SK-N-DZ (cell line): ENCODE results near the gene CTSZ.
A peak's percentile ranks its signal among the peaks of the same experiment; 100 is the strongest.
"Not testable (repeated sequence)": the region's sequence is repeated elsewhere in the genome, so short reads cannot be mapped to it uniquely, and the experiment has no call there.

ENCODE experiments used
- DNase-seq: peaks from one replicate; pipeline ENCODE4 v3.0.0-alpha.2; 2015; ENCODE audit warnings: low spot score

CTSZ gene

DNA sequence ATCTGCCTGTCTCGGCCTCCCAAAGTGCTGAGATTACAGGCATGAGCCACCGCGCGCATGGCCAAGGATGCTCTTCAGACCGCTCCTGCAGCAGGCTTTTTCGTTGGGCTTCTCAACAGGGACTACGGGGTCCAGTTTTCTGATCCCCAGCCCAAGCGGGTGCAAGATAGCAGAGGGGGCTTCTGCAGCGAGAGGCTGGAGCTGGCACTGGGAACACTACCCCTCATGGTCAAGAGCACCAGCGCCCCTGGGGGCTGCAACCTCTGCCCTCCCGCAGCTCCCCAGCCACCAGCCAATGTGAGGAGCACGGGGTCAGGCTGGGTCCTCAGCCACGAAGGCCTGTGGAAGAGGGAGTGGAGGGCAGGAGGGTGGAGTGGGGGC is 6.0 kb downstream of the CTSZ start:
- no peak for DNase-seq

DNA sequence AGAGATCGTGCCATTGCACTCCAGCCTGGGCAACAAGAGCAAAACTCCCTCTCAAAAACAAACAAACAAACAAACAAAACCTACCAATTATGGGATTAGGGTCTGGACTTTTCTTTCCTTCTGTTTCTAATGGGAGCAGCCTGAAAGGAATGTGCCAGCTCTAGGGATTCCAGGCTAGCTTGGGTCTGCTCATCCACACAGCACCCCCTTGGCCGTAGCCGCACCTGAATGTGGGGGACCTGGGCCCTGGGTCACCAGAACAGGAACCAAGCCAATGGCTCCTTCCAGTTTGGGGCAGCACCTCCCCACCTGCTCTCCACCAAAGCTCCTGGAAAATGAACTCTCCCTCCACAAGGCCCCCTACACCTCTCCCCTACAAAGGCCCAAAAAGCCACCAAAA is 6.7 kb downstream of the CTSZ start:
- no peak for DNase-seq

DNA sequence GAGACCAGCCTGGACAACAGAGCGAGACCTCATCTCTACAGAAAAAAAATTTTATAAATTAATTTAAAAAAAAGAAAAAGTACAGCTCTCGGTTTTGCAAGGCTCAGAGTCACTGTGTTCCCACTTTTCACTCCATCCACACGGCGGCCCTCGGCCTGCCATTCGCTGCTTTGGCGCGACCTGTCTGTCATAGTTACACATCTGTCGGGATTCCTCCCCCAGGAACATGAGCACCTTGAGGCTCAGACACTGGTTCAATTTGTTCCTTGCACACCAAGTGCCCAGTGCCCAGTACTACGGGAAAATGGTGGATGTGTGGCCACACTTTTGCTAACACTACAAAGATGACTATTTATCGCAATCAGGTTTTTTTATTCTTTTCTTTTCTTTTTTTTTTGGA is 8.4 kb downstream of the CTSZ start:
- no peak for DNase-seq

DNA sequence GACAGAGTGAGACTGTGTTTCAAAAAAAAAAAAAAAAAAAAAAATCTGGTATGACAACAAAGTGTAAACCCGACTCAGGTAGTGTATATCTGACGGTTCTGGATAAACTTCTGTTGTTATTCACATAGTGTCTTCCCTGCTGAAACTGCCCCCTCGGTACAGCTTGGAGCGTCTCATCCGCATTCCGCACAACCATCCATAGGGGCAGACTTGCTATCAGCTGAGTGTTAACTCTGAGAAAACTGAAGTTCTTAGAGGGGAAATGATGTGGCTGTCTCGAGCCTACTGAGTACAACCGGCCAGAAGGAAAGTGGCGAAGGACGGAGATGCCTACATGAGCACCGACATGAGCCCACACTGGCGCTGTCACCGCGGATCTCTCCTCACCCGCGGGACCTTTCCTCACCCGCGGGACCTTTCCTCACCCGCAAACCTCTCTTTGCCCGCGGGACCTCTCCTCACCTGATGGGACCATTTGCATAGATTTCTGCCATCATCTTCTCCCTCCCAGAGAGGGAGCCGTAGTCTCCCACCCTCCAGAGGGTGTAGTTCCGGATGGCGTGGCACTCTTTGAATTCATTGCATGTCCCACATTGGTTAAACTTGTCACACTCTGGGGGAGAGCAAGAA is 9.8 kb downstream of the CTSZ start:
- no peak for DNase-seq

DNA sequence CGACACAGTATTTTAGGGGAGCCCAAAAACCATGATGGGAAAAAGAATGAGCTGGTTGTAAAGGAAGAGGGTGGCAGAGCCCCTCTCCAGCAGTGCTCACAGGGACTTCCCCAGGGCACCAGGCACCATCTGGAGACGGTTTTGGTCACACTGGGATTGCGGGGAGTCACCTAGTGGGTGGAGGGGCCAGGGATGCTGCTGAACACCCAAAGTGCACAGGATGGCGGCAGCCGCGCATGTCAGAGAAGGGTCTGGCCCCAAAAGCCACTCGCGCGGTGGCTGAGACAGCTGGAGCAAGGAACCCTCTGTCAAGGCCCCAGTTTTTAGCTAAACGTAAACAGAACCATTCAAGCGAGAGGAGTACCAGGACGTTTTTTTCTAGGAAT is 10.8 kb downstream of the CTSZ start:
- no peak for DNase-seq

DNA sequence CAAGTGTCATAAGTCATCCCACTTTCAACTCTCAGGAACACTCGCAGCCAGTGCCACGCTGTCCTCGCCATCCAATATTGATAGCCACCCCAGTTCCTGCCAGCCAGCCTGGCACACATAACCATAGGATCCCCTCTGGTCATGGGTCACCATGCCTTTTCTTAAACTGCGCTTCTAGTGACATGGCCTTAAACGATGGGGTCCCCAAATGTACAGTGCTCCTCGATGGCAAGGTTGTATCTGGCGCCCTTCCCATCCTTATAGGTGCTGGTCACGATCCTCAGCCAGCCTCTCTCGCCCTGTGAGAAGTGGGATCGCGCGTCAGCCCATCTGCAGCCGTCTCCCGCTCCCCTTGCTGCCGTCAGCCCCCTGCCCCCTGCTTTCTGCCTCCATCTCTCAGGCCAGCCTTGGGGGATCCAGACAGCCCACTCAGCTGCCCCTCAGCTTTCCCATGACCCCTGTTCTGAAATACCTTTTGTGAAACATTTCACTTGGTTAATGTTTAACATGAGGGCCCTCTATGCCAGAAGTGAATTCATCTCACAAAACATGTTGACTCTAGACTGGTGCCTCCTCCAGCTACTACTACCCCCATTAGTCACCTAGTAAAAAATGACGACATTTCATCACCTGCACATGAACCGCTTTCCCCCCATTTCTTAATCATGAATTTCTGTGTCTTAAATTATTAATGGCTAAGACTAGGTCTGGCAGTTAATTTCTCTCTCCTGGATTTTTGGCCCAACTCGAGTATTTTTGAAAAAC is 11.4 kb downstream of the CTSZ start:
- DNase-seq = no peak

DNA sequence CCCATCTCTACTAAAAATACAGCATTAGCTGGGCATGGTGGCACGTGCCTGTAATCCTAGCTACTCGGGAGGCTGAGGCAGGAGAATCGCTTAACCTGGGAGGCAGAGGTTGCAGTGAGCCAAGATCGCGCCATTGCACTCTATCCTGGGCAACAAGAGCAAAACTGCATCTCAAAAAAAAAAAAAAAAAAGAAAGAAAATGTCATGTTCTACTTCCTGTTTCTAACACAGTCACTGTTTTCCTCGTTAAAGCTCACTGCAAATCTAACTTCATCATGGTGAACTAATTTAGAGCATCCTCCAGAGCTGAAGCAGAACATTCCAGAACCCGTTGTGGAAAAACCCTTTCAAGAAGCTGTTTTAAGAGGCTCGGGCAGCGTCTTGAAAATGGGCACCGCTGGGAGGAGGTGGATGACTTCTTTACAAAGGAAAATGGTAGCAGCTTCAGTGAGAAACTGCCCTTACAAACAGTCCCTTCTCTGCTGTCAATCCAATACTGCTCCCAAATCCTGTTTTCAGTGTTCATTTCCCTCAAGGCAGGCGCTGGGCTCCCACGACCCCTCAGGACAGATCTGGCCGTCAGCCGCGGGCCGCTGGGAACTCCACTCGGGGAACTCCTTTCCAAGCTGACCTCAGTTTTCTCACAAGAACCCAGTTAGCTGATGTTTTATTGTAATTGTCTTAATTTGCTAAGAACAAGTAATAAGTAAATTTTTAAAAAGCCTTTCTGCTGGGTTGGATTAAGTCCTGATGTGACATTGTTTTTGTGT is 12.5 kb downstream of the CTSZ start:
- DNase-seq = no peak

DNA sequence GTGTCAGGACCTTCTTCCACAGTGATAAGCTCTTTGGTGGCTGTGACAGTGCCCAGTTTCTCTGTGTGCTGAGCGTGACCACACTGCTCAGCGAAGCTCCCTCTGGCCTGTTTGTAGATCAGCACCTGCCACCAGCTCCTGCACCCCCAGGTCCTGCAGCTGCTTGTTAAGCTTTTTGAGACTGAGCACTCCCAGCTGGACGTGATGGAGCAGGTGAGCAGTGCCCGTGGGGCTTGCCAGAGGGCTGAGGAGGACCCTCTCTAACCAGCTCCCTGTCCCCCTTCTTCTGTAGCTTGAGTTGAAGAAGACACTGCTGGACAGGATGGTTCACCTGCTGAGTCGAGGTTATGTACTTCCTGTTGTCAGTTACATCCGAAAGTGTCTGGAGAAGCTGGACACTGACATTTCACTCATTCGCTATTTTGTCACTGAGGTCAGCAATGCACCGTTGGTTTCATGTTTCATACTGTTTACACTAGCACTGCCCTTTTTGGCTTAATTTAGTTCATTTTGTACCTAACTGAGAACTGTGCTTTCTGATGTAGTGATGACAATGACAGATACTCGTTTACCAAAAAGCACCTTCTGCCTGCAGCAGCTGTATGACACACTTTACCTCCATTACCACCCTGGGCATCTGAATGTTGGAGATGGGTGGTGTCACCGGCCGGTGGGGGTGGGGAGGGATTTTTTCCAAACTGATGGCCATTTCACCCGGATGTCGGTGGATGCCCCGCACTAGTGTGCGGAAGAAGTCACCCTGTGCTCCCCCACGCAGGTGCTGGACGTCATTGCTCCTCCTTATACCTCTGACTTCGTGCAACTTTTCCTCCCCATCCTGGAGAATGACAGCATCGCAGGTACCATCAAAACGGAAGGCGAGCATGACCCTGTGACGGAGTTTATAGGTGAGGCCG is 13.5 kb downstream of the CTSZ start:
- DNase-seq = no peak

DNA sequence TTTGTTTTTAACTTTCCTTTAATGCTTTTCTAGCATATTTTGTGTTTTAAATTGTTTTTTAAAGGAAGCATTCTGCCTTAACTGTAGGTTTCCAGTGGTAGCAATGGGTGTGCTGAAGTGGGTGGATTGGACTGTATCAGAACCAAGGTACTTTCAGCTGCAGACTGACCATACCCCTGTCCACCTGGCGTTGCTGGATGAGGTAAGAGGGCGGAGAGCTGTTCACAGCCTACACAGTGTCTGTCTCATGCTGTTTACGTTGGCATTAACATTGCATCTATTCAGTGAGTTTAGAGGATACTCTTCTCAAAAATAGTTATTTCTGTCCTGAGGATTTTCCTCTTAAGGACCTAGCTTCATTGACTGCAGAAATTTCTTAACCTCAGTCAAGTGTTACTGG is 14.1 kb downstream of the CTSZ start:
- DNase-seq = no peak

DNA sequence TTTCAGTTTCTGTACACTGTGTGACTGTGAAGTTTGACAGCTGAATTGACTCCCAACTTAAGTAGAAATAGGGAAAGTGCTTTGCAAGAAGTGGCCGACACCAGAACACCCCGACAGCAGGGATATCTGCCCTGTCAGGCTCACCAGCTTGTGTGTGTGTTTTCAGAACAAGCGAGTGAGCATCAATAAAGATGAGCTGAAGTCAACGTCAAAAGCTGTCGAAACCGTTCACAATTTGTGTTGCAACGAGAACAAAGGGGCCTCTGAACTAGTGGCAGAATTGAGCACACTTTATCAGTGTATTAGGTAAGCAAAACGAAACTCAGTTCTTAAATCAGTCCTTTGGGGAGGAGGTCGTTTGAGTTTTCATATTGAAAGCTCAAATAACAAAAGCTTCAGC is 15.3 kb downstream of the CTSZ start:
- no peak for DNase-seq

DNA sequence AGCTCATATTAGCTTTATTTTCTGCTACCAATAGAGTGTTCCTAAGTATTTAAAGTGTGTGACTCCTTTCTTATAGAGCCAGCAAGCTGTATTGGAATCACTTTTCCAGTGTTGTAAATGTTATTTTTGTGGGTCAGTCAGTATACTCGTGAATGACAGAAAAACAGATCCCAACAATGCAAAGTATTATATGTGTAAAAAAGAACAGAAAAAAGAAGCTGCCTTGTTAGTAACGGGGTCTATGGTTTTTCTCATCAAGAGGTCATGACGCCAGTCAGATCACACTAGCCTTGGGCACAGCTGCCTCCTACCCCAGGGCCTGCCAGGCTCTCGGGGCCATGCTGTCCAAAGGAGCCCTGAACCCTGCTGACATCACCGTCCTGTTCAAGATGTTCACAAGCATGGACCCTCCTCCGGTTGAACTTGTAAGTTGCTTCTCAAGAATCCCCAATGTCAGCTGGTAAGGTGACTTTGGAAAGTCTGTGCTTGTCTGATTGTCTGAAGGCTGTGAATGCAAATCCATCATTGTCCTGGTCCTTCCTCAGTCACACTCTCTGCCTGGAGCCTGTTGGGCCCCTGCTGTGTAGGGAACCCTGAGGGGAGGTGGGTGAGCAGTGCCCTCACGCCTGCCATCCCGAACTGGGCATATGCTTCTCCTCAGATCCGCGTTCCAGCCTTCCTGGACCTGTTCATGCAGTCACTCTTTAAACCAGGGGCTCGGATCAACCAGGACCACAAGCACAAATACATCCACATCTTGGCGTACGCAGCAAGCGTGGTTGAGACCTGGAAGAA is 16.2 kb downstream of the CTSZ start:
- no peak for DNase-seq

DNA sequence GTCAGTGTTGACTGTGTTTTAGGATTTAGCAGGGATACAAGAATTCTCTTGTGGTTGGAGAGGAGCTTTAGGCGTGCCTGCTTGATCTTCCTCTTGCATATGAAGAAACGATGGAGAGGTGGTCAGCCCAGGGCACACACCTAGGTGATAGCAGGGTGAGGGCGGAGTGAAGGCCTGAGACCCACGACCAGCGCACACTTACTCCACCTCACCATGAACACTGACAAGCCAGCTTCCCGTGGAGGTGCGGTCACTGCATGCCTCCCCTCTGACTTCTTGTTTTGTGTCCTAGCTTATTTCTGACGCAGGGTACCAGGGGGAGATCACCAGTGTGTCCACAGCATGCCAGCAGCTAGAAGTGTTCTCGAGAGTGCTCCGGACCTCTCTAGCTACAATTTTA is 17.9 kb downstream of the CTSZ start:
- no peak for DNase-seq

DNA sequence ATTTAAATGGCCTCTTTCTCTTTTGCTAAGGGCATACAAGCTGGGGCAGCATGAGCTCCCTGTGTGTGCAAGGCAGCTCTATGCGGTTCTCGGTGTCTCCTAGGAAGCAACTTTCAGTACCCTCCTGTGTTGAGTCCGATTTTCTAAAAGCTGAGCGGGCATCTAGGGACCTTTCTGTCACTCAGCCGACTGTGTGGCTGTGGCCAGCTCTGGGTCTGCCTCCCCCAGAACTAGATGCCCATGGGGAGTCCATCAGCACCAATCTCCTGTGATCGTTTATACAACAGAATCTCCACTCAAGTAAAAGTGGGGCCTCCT is 18.5 kb downstream of the CTSZ start:
- no peak for DNase-seq

DNA sequence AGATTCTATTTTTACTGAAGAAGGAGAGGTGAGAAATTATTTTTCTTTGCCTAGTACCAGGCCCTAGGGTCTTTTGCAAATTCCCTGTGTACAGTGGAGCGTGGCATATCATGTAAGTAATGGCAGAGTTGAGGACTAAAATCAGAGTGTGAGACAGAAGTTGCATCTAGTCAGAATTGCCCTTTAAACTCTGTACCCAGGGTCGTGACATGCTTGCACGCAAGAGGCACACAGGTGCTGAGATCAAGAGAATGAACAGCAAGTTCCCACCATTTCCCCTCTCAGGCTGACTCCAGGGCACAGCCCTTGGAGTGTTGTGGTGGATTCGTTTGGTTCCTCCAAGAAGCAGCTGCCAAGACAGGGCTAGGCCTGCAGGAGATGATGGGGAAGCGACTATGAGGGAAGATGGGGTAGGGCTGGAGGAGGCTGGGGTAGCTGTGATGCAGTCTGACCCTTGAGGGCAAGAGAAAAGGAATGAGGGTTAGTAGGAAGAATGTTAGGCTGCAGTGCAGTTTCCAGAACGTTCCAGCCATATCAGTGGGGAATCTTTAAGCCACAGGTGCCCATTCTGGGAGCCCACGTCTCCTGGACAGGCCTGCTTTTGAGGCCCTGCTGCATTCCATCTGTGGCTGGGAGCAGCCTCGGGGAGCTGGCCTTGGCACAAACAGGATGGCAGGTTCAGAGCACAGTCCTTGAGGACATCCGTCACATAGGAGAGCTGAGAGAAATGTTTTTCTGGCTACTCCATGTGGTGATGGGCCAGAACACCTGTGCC is 19.1 kb downstream of the CTSZ start:
- no peak for DNase-seq

DNA sequence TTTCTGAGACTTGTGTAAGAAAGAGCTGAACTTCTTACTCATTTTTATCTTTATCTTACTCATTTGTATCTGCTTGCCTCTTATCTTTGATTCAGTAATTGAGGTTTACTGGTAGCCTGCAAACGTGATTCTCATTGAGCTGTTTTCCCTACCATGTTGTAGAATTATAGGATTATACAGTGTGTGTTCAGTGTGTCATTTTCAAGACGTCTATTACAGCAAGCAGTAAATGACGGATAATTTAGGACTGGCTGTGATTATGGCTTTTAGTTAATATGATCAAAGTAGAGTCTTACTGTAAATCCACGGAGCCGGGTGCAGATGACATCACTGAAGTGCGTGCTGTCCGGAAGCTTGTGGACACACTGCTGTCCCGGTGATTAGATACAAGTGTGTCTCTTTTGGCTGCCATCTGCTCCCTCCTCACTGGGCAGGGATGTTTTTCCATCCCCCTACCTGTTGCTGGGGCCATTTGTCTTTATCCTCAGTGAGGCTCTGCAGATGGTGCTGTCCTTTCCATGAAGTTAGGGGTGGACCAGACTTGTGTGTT is 20.0 kb downstream of the CTSZ start:
- peak; percentile 83 for DNase-seq

DNA sequence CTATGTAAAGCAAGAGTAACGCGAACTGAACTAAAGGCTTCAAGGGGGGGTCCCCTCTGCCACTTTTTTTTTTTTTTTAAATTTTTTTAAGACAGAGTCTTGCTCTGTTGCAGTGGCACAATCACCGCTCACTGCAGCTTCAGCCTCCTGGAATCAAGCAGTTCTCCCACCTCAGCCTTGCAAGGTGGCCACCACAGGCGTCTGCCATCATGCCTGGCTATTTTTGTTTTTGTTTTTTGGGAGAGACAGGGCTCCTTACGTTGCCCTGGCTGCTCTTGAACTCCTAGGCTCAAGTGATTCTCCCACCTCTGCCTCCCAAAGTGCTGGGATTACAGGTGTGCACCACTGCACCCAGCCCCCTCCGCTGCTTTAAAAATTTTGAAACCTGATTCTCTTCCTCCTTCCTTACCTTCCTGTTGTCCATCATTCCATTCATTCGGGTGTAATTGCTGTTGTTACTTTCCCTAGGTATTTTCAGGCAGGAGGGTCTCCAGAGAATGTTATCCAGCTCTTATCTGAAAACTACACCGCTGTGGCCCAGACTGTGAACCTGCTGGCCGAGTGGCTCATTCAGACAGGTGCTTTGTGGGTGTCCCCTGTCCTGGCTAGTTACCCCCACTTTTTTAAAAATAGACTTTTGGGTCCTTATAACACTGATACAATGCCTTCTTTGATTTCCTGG is 20.6 kb downstream of the CTSZ start:
- DNase-seq = peak; percentile 50

DNA sequence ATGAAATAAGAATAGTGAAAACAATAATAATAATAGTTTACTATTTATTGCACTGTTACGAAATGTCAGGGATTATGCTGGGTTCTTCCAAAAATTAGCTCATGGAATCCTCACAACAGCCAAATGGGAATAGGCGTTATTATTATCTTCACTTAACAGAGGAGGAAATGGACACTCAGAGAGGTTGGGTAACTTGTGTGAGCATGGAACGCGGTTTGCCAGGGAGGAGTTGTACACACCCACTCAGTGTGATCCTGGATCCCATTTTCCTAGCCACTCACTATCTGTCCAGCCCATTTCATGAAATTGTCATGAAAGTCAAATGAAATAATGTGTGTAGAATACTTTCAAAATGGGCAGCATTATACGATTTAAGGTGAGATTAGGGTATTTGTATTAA is 21.4 kb downstream of the CTSZ start:
- no peak for DNase-seq

DNA sequence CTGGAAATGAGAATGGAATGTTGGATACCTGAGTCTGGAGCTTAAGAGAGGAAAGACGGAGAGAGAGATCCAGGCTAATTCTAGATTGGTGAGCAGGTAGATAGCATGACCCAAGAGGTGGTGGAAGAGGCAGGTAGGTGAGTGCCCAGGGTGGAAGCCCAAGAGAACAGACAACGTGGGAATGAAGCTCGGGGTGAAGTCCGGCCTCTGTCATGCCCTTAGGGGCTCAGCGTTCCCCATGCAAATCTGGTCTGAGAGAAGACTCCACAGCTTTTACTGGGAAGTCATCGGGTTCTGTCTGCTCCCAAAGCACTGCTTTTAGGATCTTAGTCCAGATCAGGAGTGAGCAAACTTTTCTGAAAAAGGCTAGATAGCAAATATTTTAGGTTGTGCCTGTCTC is 22.4 kb downstream of the CTSZ start:
- DNase-seq = no peak

DNA sequence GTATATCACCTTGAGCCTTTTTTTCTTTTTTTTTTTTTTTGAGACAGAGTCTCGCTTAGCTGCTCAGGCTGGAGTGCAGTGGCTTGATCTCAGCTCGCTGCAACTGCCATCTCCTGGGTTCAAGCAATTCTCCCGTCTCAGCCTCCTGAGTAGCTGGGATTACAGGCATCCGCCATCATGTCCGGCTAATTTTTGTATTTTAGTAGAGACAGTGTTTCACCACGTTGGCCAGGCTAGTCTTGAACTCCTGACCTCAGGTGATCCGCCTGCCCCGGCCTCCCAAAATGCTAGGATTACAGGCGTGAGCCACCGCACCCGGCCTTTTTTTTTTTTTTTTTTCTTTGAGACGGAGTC is 24.0 kb downstream of the CTSZ start:
- DNase-seq = not testable (repeated sequence)
